ENCODE results near the gene IKBKE. TPM values are rescaled to one million over a fixed set of nuclear protein-coding genes. Genes with fewer than 3 reads are reported as not detected.

The IKBKE gene
- total and polyA plus RNA-seq, 10 of the 15 experiments (the other 5 are each of a cell fraction or from before 2014, with no cell fraction given): 12.8 to 35.1 (median 23.1) TPM

- TF ChIP-seq, protein P1, sequence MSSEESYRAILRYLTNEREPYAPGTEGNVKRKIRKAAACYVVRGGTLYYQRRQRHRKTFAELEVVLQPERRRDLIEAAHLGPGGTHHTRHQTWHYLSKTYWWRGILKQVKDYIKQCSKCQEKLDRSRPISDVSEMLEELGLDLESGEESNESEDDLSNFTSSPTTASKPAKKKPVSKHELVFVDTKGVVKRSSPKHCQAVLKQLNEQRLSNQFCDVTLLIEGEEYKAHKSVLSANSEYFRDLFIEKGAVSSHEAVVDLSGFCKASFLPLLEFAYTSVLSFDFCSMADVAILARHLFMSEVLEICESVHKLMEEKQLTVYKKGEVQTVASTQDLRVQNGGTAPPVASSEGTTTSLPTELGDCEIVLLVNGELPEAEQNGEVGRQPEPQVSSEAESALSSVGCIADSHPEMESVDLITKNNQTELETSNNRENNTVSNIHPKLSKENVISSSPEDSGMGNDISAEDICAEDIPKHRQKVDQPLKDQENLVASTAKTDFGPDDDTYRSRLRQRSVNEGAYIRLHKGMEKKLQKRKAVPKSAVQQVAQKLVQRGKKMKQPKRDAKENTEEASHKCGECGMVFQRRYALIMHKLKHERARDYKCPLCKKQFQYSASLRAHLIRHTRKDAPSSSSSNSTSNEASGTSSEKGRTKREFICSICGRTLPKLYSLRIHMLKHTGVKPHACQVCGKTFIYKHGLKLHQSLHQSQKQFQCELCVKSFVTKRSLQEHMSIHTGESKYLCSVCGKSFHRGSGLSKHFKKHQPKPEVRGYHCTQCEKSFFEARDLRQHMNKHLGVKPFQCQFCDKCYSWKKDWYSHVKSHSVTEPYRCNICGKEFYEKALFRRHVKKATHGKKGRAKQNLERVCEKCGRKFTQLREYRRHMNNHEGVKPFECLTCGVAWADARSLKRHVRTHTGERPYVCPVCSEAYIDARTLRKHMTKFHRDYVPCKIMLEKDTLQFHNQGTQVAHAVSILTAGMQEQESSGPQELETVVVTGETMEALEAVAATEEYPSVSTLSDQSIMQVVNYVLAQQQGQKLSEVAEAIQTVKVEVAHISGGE (CRISPR knock-in tag; IDR thresholded peaks at IDR 0.05): no peak
- TF ChIP-seq KLF5 (IDR thresholded peaks at IDR 0.05; ENCODE audit: partially characterized antibody): no peak
Measured at GRCh38 chr1:206455666-206456344, 14.5 kb upstream of the IKBKE start (continued).

- in situ Hi-C loops (cut with MboI): no loop called here
- SMC1A ChIA-PET (ENCODE audit: uncharacterized antibody, unreplicated experiment): interaction anchor here (1.1 to 4.2 kb wide), 2 partner anchors 14 to 88 kb away, joined by 3 to 17 read pairs; partner anchors contain the start of gene IKBKE
- no peaks in the 10 kb centered on the region for H3K79me2 ChIP-seq (ENCODE audit: control insufficient read depth, insufficient read depth, low read length)
- H3K4me3 ChIP-seq: no peak overlapping the region
- TF ChIP-seq YY1 (IDR thresholded peaks at IDR 0.05; ENCODE audit: low read depth, low read length) (no peak), SMAD1 (IDR thresholded peaks at IDR 0.05; ENCODE audit: low read depth, partially characterized antibody) (no peak), ZZZ3 (IDR thresholded peaks at IDR 0.05; ENCODE audit: control insufficient read depth, insufficient read length, low read depth) (no peak), RCOR1 (conservative IDR thresholded peaks at IDR 0.05; ENCODE audit: low read depth, low read length) (no peak), NFYA (IDR thresholded peaks at IDR 0.05; ENCODE audit: borderline replicate concordance, low read depth, low read length) (no peak), ZNF384 (IDR thresholded peaks at IDR 0.05; ENCODE audit: borderline replicate concordance, low read depth, low read length) (no peak), KAT2A (conservative IDR thresholded peaks at IDR 0.05; ENCODE audit: control insufficient read depth, low read depth, low read length) (no peak), ZBTB4 (CRISPR knock-in tag; IDR thresholded peaks at IDR 0.05) (no peak), LARP7 (IDR thresholded peaks at IDR 0.05) (no peak), NR2C1 (IDR thresholded peaks at IDR 0.05) (no peak), NBN (IDR thresholded peaks at IDR 0.05) (no peak), SIX5 (IDR thresholded peaks at IDR 0.05; ENCODE audit: low read depth, low read length, severe bottlenecking) (no peak)
- no peaks in the 10 kb centered on the region for H4K20me1 ChIP-seq (ENCODE audit: control insufficient read depth, insufficient read depth)
- H3K27me3 ChIP-seq (replicated peaks in 1 of 2; ENCODE audit: control insufficient read depth in 2 of 2, insufficient read depth in 2 of 2, low read length in 1 of 2): no peaks in the 10 kb centered on the region
- H3K27ac ChIP-seq (ENCODE audit: control insufficient read depth, insufficient read depth): no peak overlapping the region
- ATAC-seq (no peak), DNase-seq (ENCODE audit: low read depth, low spot score) (no peak), FAIRE-seq (no peak)
- POLR2A ChIA-PET: no interaction called here
- BruUV-seq (replicated peaks): no TSS peak
- 91% methylated on average over 9 of the region's 11 CpGs for WGBS (ENCODE audit: insufficient coverage, insufficient replicate concordance, low lambda C conversion rate, missing lambda C conversion rate)
- H3K4me2 ChIP-seq (ENCODE audit: control insufficient read depth, insufficient read depth): no peak overlapping the region
- H3K9me3 ChIP-seq (replicated peaks; ENCODE audit: control insufficient read depth, insufficient read depth, low read length): no peaks in the 10 kb centered on the region
- H3K36me3 ChIP-seq (ENCODE audit: control insufficient read depth in 2 of 2, insufficient read depth in 2 of 2, low read length in 1 of 2): no peaks in the 10 kb centered on the region
- no peak overlapping the region for H2AFZ ChIP-seq (ENCODE audit: control insufficient read depth, low read depth, low read length)
- H3K9ac ChIP-seq (ENCODE audit: control insufficient read depth, insufficient read depth, low read length): no peak overlapping the region
- H3K4me1 ChIP-seq (ENCODE audit: control insufficient read depth, insufficient read depth, low read length): no peaks in the 10 kb centered on the region
- intact Hi-C loops (cut with micrococcal nuclease; ENCODE audit: unreplicated experiment): no loop called here
- RAD21 ChIA-PET (ENCODE audit: unreplicated experiment): interaction anchor here (0.6 to 0.9 kb wide), 2 partner anchors 9 to 22 kb away, joined by 3 read pairs; no protein-coding TSS in a partner anchor
- CTCF ChIA-PET: interaction anchor here (0.9 to 10.1 kb wide), 3 partner anchors 23 to 207 kb away, joined by 3 to 199 read pairs (median 5); no protein-coding TSS in a partner anchor
Measured at GRCh38 chr1:206456577-206457370, 13.5 kb upstream of the IKBKE start.

Data from GM12878 (cell line).